Suppressor macrophage (primary cell): ENCODE measurements around the gene SLC22A8.
"Not testable (repeated sequence)": the region's sequence is repeated elsewhere in the genome, so short reads cannot be mapped to it uniquely, and the experiment has no call there.

Experiments
- DNase-seq, 4 experiments: peaks; one replicate each; pipeline ENCODE4 v3.0.0-alpha.2; 2020 to 2022

Gene SLC22A8

DNA sequence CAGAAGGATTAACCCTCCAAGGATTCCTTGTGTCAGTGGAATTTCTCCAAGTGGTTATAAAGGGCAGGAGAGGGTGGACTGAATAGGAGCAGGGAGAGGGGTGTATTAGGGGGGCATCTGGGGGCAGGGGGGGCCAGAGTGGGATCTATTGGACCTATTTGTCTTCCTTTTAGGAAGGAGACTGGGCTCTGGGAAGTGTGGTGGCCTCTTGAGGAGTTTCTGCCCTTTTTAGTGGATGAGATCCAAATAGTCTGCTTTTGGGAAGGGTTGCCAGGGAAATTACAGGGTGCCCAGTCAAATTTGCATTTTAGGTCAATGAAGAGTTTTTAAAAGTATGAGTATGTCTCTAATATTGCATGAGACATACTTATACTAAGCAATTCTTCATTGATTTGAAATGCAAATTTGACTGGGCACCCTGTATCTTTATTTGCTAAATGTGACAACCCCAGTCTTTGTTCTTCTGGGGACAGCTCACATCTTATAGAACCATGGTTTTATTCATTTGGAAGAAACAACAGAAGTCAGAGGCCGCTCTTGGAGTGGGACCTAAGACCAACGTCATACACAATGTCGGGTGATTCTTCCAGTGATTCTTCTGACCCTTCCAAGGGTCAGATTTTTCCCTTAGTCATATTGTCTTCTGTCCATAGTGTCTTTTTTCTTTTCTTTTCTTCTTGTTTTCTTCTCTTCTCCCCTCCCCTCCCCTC is 30.4 kb downstream of the SLC22A8 start:
- no peak for DNase-seq

DNA sequence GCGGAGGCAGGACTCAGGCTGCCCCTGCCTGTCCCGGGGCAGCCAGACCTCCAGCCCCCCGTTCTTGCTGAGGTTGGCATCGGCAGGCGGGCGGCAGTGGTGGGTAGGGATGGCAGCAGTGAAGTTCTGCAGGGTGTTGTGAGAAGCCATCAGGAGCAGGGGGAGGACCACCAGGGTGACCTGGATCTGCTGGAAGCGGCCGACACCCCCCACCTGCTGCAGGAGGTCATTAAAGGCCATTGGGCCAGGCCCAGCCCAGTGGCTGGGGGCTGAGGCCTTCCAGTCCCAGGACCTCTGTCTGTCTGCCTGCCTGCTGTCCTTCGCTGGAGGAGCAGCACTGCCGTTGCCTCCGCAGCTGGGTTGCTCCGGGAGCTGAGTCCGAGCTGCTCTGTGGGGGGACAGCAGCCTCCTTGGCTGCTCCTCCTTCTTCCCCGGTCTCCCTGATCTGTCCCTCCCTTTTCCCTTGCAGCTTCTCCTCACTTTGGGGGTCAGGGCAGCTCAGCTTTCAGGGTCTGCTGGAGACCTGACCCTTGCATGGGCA is 31.1 kb downstream of the SLC22A8 start, which contains the start of gene SLC22A6:
Gene SLC22A6 (minus strand): TSS at position 517 of the 541 bp plus-strand sequence. CDS start 277 bp downstream, at position 240.
- no peak for DNase-seq

DNA sequence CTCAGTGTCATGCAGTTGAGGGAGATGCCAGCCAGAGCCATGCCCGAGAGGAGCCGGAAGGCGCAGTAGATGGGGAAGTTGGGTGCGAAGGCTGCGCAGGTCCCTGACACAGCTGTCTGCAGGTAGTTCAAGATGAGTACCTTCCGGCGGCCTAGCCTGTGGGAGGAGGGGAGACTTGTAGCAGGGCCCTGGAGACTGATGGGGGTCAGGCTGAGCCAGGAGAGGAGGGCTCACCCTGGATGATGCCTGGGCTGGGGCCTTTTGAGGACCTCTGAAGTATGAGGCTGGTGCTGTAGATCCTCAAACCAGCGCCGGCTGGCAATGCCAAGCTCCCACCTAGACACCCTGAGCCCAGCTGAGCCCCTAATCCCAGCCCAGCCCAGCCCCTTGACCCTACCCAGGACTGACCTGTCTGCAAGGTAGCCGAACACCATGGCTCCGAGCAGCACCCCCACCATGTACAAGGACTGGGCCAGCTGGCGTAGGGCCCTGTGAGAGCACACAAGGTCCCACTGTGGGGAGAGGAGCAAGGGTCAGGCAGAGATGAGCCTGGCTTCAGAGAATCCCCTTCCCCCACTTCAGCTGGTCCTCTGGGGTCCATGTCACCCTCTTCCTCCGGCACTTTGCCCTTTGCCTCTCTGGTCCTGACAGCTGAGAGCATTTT is 32.0 kb downstream of the SLC22A8 start:
- no peak for DNase-seq

DNA sequence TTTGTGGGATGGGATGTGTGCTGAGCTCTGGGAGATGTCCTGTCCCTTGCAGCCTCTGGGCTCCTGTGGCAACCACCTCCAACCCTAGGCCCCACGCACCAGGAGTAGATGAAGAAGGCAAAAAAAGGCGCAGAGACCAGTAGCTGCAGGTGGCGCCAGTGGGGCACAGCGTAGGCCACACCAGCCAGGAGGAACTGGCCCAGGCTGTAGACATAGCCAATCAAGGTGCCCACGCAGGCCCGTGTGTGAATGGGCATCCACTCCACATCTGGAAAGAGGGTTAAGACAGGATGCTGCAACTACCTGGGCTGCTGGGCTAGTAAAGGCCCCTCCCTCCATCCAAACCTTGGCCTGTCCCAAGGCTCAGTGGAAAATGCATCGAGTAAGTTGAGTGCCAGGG is 33.9 kb downstream of the SLC22A8 start:
- DNase-seq = peak in 2 of 4 experiments; percentile 9 to 21

DNA sequence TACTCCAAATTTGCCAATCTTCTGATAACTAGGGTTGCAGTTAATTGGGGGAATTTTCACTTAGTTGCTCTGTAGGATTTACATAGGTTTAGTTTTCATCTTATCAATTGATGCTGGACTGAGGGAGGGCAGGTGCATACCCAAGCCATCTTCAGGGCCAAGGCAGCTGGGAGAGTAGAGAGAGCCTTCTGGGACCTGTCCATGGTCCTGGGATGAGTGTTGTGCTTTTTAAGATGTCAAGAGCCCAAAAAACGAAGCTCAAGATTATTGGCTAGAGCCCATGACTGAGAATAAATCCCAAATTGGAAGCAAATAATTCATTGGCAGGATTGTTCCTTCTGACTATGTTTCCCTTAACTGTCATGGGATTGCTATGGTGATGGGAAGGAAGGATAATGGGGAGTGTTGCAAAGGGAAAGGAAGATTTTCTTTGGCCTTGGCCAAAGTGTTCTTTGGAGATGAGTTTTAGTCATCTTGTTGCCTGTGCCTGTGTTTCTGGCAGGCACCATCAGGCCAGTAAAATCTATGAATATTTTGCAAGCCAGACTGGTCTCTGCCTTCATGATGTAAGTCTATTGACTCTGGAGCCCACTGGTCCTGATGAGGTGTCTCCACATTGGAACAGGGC is 35.4 kb downstream of the SLC22A8 start:
- DNase-seq = peak in 2 of 4 experiments; percentile 12 to 15

DNA sequence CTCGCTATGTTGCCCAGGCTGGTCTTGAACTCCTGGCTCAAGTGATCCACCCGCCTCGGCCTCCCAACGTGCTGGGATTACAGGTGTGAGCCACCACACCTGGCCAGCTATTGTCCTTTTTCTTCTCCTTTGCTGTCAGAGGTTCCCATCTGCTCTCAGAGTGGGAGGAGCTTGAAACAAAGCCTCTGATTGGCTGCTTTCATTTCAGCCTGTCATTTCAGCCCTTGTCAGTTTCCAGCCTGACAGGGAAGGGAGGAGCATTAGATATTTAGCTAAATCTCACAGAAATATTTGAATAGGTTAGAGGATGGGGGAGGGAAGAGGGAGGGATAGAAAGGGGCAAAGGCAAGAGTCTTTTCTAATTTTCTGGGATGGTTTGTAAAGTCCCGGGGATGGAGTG is 39.5 kb downstream of the SLC22A8 start:
- no peak for DNase-seq

DNA sequence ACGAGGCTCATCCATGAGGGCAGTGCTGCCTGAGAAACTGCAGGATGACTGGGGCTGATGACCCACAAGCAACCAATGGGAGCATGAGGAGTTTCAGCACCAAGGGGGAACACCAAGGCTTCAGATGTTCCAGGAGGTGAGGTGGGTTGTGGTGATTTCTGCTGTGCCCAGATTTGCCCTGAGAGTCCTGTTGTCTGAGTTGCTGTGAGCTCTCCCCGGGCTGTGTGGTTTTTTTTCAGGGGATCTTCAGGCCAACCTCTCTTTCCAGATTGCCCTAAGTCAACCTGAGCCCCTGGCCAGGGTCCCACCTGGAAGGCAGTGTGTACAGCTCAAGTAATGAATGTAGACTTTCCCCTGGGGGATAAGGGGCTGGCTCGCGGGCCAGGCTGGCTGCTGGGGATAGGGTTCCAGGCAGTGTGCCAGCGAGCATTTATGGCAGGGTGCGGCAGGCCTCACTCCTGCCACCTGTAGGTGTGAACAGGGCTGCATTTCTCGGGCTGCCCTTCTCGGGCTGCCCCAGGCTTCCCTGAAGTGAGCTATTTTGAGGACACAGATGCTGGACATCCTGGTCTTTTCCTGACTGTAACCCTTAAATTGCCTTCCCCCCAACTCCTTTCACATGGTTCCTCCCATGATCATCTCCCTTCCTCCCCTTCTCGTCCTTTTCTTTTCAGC is 40.7 kb downstream of the SLC22A8 start:
- DNase-seq = peak in 3 of 4 experiments; percentile 7 to 32 (median 21)

DNA sequence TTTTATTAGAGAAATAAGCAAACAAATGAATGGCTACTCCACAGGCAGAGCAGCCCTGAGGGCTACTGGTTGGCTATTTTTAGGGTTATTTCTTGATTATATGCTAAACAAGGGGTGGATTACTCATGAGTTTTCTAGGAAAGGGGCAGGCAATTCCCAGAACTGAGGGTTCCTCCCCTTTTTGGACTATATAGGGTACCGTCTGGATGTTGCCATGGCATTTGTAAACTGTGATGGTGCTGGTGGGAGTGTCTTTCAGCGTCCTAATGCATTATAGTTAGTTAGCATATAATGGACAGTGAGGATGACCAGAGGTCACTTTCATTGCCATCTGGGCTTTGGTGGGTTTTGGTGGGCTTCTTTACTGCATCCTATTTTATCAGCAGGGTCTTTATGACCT is 50.1 kb downstream of the SLC22A8 start:
- no peak for DNase-seq

DNA sequence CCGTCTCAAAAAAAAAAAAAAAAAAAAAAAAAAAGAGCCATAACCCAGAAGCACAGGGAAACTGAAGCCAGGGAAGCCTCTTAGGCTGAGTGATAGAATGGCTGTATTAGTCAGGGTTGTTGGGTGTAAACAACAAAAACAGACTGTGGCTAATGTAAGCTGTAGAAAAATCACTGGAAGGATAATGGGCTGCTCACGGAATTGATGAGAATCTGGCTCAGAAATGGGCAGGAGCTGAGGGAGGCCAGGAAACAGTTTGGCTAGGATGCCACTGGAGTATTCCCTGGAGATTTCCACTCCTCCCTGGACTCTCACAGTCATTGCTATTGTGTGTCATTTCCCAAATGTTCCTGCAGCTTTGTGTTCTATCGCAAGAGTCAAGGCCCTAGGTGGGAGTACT is 53.2 kb downstream of the SLC22A8 start:
- DNase-seq = no peak

DNA sequence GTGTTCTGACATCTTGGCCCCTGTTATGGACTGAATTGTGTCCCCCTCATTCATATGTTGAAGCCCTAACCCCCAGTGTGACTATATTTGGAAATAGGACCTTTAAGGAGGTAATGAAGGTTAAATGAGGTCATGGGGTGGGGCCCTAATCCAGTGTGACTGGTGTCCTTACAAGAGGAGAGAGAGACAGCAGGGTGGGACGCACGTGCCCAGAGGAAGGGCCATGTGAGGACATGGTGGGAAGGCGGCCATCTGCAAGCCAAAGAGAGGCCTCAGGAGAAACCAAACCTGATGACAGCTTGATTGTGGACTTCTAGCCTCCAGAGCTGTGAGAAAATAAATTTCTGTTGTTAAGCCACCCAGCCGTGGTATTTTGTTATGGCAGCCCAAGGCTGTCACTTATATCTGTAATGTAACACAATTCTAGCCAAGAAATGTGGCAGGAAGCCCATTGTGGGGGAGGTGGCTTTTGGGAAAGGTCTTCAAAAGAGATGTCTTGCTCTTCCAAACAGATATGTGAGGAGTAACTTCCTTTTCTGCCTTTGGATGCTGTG is 54.5 kb downstream of the SLC22A8 start:
- no peak for DNase-seq

DNA sequence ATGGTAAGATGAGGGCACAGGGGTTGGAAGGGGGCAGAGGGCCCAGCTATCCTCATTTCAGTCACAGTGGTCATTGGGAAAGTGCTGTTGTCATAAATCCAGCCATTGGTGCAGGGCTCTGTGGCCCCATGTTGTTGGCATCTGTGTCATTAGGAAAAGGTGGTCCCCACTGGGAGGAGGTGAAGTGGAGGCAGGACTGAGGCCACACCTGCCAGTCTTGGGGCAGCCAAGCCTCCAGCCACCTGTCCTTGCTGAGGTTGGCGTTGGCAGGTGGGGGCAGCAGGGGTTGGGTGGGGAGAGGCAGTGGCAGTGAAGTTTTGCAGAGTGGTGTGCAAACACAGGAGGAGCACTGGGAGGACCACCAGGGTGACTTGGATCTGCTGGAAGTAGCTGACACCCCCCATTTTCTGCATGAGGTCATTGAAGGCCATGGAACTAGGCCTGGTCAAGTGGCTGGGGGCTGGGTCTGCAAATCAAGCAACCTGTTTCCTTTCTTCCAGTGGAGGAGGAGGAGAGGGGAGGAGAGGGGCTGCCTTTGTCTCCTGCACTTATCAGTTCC is 56.1 kb downstream of the SLC22A8 start:
- DNase-seq = no peak

DNA sequence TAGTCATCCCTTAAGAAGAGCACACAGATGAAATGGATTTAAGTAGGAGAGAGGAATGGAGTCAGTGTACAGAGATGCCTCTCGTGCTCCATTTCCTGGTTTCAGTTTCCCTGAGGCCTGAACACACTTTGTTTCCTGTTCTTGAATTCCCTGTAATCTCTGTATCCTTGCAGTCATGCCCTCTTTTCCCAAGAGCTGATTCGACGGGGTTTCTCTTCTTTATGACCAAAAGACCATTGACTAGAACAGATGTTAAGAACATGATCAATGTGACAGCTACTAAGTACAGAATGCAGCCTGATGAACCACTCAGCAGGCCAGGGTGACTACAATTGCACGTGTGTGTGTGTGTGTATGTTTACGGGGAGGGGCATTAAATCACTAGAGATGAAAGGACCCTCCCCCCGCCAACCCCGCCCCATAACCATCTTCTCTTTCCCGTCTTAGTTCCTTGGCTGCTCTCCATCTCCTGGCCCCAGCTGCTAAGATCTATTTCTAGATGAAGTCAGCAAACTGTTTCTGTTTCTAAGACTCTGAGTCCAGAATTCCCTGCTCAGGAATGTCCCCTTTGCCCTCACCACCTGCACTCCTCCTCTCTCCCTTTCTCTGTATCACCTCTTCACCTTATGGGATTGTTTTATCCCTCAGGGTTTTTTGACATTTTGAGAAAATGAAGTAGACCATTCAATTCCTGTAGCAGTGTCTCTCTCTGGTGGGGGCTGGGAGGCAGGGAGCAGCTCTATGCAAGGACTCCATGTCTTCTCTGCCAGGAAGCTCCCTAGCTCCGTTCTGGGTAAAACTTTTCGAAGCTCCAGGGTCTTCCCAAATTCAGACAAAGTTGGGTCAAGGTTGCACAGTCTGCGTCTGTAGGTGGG is 56.9 kb downstream of the SLC22A8 start:
- peak in 1 of 4 experiments; percentile 5 for DNase-seq

DNA sequence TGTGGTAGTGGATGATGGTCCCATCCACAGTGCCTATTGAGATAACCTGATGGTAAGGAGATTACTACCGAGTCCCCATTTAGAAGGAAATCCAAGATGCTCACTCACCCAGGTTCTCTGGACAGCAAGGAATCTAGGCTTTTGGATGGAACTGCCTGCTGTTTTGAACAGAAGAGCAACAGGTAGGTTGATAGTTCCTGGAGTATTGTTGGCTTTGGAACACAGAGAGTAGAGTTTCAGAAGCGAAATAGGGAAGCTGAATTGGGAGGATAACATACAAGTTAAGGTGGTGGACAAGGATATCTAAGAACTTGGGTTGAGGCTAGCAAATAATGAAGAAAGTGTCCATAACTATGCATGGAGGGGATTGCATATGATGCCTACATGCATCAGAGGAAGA is 58.5 kb downstream of the SLC22A8 start:
- DNase-seq = no peak

DNA sequence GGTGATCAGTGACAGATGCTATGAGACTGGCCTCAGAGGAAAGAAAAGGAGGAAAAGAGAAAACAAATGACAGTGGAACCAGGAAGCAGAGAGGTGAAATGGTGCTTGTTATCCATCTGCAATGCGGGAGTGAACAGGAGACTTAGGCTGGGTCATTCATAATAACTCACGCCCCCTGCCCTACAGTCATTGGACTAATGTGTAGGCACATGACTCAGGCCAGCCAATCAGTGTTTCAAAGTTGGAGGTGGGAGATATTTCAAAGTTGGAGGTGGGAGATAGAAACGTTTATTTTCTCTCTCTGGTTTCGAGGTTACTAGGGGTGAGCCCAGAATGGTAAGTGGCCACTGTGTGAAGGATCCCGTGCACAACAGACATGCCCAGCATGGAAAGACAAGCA is 61.2 kb downstream of the SLC22A8 start:
- DNase-seq = no peak

DNA sequence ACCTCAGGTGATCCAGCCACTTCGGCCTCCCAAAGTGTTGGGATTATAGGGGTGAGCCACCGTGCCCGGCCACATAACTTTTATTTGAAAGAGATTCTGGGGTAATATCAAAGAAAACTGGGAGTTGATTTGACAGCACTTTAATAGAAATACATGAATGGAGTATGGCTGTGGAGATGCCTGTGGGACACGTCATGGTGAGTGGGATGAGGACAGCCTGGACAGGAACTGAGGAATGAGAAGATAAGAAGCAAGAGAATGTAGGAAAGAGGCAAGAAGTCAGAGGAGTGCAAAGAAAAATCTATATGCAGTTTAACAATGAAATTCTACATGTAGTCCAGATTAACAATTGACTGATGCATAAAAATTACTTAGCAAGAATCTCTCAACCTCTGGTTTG is 61.8 kb downstream of the SLC22A8 start:
- no peak for DNase-seq

DNA sequence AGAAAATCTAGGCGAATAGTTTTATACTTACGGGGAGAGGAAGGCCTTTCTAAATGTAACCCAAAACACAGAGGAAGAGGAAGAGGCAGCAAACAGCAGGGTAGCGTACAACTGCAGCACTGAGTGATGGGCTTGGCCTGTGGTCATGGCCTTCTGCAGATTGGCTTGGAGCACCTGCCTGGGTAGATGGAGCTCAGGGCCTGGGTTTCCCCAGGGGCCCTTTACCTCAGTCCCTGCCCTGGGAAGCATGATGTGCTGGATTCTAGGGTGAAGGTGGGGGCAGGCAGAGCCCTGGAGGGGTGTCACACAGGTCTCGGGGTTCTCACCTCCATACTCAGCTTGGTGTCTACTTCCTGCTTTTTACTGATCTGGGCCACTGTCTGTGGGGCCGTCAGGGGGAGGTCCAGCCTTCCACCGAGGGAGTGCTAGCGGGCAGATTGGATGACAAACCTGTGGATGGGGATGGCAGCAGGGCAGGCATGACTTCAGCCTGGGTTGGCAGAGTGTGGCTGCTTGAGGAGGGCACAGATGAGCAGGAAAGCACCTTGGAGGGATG is 66.8 kb downstream of the SLC22A8 start:
- DNase-seq = no peak

DNA sequence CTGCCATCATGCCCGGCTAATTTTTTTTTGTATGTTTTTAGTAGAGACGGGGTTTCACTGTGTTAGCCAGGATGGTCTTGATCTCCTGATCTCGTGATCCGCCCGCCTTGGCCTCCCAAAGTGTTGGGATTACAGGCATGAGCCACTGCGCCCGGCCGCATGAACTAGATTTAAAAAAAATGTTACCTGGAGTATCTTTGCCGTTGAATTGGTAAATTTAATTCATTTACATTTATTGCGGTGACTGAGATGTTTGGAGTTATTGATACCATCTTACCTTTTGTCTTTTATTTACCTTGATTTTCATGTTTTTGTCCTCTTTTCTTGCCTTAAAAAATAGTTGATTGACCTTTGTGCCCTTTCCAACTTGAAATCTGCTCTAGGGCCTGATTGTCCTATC is 70.1 kb downstream of the SLC22A8 start:
- DNase-seq = not testable (repeated sequence)
